OCI-LY7 (cell line): Measurements from ENCODE around the gene FSD2.

Experiments
- EZH2phosphoT487 ChIP-seq: fragments of 200-600 bp; sonication (generic); IDR thresholded peaks from 2 replicates; pipeline ENCODE4 v1.6.1; 2018; ENCODE audit warnings: low read depth, borderline replicate concordance, mild to moderate bottlenecking, mixed run types, antibody characterized with exemption, low read length, moderate library complexity, mixed read lengths
- TF ChIP-seq, protein P1 (sequence below): fragments of 200-600 bp; sonication (generic); conservative IDR thresholded peaks from 2 replicates; pipeline ENCODE4 v1.5.1; 2014; ENCODE audit warnings: mild to moderate bottlenecking, antibody characterized with exemption, low read length, moderate library complexity, mixed read lengths

DNA sequence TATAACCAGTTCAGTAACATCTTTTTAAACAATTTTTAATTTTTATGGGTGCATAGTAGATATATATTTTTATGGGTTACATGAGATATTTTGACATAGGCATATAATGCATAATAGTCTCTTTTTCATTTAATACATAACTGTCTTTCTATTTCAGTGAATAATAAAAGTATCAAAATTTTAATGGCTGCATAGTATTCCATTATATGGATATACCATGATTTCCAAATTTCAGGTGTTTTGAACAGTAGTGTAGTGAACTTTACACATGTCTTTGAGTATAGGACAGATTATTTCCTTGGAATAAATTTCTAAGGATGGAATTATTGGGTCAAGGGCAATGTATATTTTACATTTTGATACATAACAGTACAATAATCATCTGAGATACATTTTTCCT lies 14.3 kb upstream of the FSD2 start:
- TF ChIP-seq EZH2phosphoT487 = no peak
- TF ChIP-seq, protein P1, sequence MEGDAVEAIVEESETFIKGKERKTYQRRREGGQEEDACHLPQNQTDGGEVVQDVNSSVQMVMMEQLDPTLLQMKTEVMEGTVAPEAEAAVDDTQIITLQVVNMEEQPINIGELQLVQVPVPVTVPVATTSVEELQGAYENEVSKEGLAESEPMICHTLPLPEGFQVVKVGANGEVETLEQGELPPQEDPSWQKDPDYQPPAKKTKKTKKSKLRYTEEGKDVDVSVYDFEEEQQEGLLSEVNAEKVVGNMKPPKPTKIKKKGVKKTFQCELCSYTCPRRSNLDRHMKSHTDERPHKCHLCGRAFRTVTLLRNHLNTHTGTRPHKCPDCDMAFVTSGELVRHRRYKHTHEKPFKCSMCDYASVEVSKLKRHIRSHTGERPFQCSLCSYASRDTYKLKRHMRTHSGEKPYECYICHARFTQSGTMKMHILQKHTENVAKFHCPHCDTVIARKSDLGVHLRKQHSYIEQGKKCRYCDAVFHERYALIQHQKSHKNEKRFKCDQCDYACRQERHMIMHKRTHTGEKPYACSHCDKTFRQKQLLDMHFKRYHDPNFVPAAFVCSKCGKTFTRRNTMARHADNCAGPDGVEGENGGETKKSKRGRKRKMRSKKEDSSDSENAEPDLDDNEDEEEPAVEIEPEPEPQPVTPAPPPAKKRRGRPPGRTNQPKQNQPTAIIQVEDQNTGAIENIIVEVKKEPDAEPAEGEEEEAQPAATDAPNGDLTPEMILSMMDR = no peak
